Measurements from ENCODE around the gene RBM45. TPM values are rescaled to one million over a fixed set of nuclear protein-coding genes. Genes with fewer than 3 reads are reported as not detected.
"Not testable (repeated sequence)": the region's sequence is repeated elsewhere in the genome, so short reads cannot be mapped to it uniquely, and the experiment has no call there.

RBM45 gene
- total RNA-seq, 1 donor from 2014 or later = 27.4 TPM

DNA sequence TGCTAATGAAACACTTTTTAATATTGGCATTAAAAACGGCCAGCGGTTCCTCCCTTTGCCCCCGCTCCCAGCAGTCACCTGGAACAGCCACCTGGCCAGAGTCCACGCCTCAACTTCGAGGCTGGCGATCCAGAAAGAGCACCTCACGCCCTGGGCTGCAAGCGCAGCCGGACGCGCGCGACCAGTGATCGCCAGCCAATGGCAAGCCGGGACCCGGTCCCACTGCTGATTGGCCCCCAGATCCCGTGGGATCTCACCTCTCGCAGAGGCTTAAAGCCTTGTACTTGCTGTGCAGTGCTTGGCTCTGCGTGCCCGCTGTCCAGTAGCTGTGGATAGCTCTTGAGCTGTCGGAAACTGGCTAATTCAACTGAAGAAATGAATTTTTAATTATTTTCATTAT lies 4.1 kb upstream of the RBM45 start:
- DNase-seq = no peak

DNA sequence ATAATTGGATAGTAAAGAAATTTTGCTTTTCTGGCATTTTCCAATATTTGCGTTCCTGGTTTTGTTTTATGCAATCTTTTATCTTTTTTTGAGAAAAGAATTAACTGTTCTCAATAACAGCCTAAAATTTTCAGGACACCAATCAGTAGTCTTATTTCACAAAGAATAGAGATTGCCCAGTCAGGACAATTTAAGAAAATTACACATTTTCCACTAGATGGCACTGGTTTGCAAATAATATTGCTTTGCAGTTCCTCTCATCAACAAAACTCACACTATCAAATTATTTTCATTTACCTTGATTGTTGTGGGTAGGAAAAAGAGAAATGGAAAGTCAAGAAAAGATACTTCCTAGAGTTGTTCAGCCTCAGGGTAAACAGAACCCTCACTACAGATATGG lies 2.4 kb upstream of the RBM45 start:
- DNase-seq = peak; percentile 65

DNA sequence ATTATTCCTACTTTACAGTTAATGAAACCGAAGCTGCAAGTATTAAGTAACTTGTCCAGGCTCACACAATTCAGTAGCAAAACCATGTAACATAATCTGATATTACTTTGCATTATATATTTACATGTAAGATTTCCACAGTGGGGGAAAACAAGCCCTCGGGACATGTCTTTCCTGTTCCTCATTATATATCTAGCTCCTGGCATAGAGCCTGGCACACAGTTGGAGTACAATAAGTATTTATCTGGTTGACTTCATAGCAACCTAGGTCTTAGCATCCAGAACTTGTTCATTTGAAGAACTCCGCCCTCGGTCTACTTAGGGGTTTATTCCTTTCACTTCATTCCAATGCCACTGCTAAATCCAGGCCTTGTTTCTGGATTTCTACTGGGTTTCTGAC lies 1.6 kb upstream of the RBM45 start:
- no peak for DNase-seq

DNA sequence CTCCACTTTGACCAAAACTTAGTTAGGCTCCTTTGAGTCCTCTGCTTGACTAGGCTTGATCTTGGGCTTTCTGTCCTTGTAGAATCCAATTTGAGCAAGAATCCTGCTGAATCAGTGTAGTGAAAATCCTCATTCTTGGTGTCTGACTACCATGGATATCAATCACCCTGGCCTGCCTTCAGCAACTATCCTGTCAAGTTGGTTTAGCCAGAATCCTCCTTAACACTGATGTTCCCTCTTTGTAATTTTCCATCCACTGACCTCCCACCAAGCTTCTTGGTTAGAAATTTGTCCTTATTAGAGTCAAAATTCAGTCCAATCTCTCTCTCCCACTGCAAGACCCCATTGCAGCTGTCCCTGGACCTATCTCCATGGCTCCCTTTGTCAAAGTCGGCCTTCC lies 494 bp upstream of the RBM45 start:
- DNase-seq = no peak

DNA sequence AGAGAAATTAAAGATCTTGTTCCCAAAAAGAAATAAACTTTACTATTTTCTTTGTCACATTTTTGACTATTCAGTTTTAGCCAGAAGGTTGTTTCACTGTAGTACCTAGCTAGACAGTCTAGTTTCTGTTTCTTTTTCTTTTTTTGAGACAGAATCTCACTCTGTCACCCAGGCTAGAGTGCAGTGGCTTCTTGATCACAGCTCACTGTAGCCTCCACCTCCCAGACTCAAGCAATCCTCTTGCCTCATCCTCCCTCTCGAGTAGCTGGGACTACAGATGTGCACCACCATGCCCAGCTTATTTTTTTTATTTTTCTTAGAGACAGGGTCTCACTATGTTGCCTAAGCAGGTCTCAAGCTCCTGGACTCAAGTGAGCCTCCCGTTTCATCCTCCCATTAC lies 2.2 kb downstream of the RBM45 start:
- DNase-seq = no peak

DNA sequence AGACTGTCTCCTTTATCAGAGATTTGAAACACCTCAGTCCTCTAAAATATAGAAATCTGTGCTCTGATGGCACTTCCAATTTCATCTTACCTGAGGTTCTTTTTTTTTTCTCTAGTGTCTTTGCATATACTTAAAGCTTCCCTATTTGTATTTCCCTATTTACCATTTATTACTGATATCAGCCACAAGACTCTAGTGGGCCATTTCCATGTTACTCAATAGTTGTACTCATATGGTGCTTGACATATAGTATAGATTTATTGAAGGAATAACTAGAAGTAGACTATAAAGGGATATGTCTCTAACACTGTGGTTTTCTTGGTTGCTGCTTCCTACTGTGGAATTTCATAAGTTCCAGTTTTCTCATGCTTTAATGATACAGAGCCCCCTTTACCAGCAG lies 3.0 kb downstream of the RBM45 start:
- no peak for DNase-seq

DNA sequence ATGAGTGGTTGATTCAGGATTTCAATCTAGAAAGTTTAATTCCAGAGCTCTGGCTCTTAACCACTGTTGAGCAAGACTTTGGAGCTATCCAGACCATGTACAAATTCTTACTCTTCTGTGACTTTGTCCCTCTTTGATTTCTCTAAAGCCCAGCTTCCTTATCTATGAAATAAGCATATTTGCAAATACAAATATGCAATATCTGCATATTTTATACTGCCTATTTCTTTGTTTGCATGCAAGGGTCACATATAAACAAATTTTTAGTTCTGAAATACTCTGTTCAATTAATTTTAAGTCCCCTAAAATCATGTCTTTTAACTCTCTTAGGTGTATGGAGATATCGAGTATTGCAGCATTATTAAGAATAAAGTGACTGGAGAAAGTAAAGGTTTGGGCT lies 5.5 kb downstream of the RBM45 start:
- no peak for DNase-seq

DNA sequence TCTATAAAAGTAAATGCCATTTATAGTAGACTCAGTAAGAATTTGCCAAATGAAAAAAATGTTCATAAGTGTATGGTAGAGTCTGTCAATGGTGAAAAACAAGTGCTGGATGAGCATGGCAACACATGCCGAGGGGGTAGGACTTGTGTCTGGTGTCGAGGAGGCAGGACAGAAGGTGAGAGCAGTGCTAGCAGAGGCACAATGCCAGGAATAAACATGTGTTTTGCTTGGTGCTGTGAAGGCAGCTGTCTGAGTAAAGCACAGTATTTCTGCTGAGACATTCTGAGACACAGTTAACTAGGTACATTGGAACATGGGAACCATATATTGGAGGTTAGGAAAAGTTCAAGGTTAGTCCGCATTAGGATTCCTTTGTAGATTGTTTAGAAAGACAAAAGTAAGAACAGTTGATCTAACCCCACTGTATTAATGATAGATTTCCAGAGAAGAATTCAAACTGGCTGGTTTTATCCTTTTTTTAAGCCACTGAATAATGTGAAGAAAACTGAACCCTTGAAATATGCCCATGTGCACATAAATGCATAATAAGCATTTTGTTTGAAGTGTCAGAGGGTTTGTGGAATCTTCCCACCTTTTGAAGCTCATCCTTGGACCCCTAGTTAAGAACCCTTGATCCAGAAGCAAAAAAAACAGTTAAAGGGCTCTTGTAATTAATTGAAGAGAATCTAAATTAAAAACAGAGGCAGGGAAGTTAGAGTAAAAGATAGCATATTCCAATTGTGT lies 7.1 kb downstream of the RBM45 start:
- no peak for DNase-seq

DNA sequence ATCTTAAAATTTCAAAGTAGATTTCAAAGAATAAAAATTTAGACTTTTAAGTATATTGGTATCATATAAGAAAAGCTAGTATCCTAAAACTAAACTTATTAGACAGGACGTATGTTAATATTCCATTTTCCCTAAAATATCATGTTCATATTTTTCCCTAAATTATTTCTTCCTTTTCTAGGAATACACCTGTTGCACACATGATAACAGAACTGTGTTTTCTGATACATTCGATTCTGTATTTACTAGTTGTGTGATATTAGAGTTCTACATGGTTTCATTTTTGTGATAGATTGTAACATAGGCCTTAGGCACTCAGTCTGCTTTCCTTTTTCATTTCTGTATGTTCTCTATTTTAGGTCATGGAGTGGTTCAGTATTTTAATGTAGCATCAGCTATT lies 10.9 kb downstream of the RBM45 start:
- no peak for DNase-seq

DNA sequence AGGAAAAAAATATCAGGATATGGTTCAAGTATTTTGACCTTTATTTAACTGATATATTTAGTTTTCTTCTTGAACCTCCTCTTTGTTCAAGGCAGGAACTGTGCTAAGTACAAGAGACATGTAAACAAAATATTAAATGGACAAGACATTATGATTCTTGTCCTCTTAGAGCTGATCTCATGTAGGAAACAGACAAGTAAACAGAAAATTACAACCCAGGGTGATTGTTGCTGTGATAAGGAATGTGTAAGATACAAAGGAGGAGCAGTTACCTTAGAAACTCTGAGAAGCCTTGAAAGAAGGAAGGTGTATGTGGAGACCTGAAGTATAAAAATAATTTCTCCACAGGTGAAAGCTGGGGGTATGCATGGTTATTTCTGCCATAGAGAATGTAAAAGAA lies 12.9 kb downstream of the RBM45 start:
- no peak for DNase-seq

DNA sequence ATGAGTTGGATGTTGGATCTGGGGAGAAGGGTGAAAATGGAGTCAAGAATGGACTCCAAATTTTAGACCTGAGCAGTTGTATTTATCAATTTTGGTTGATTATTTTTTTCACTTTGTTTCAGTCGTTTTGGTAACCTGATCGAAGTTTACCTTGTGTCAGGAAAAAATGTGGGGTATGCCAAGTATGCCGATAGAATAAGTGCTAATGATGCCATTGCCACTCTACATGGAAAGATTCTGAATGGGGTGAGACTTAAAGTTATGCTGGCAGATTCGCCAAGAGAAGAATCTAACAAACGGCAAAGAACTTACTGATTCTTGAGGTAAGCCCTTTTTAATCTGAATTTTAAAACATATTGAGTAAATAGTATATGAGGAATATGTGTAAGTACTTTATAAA lies 13.6 kb downstream of the RBM45 start:
- DNase-seq = no peak

DNA sequence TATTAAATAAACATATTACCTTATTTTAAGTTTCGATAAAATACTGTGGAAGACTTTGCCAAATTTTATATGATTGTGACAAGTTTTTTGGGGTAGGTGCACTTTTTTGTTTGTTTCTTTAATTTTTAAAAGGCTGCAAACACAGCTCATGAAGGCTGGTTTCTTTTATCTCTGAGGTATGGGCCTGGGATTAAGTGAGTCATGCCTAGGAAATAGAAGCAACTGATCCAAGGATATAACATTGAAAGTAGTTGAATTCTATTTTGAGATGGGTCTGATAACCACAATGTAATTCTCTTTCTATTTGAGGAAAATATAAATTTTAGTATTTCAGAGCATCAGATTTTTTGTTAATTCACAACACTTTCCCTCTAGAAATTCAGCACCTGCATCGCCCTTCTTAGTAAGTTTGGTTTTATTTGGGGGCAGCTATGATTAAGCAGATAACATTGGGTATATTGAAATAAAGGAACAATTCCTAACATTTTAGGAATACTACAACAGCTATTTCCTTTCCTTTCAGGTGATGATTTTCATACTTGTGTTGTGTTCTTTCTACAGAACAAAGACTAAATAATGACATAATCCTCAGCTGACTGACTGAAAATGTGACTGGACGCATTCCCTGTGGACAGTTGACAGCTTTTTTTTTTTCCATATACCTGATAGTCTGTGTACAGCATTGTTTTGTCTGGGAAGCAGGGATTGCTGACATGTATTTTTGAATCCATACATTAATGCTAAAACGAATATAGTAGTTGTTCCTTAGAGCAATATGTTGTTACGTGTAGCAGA lies 16.8 kb downstream of the RBM45 start:
- peak; percentile 13 for DNase-seq

DNA sequence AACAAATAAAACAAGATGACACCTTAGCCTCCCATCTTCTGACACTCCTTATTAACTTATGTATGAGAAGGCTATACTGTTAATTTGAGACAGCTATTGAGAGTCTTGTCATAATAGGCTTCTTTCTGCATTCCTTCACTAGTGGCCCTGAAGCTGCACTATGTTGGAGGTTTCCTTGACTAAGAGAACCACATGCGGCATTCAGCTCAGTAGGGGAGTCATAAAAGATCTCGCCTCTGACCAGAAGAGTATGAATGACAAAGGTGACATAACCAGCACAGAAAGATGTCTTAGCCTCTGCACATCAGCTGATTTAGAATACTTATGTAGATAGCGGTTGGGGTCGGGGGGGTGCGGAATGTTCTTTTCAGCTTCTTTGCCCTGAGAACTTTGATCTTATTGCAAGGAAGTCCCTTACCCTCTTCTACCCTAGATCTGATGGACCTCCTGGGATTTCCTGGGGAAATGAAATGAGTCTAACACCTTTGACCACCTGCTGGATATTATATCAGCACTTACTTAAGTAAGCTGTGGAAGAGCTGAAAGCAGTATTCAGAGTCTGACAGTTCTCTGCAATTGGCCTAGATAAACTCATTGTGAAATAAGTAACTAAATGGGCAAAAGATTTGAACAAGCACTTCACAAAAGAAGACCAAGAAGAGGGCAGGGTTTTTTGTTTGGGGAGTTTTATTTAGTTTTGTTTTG lies 24.2 kb downstream of the RBM45 start:
- no peak for DNase-seq

DNA sequence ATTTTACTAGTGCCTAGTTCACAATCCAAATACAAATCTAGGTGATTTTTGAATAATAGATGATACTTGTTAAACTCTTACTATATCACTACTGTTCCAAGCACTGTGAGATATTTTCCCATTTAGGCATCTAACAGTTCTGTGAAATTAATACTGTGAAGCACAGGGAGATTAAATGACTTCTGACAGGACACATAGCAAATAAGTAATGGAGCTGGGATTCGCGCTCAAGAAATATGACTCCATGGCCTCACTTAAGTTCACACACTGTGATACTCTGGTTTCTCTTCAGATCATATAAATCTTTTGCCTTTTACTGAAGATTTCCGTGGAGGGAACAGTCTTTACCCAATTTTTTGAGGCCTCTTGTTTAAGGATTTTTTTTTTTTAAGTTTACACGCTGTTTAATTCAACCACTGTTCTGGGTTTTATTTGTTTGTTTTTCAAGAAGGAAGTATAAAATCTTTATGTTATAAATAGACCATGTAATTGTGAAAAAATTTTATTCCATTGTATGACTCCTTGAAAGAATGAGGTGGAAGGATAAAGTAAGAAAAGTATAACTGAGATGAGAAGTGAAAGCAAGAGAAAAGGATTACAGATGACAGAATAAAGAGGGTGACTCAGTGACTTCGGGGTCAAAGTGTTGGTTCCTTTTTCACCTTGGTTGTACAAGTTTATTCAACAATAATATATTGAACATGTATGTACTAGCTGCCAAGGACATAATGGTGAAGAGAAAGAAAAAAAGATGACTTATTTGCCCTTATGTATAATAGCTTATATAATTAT lies 30.2 kb downstream of the RBM45 start:
- DNase-seq = no peak

DNA sequence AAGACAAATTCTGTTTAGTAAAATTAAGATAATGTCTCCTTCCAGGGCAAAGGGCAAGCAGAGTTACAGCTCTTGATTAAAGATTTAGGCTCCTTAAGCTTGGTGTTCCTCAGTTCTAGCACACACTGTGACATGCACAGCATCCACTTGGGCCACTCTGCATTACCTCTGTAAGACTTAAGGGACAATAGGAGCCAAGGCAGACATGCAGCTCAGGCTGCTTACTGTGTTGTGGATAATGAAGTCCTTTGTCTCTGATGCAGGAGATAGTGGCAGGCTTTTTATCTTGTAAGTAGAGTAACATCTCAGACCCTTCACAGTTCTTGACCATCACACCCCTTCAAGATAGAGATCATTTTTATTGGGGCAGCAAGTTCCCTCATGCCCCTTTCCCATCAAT lies 31.2 kb downstream of the RBM45 start:
- DNase-seq = no peak

DNA sequence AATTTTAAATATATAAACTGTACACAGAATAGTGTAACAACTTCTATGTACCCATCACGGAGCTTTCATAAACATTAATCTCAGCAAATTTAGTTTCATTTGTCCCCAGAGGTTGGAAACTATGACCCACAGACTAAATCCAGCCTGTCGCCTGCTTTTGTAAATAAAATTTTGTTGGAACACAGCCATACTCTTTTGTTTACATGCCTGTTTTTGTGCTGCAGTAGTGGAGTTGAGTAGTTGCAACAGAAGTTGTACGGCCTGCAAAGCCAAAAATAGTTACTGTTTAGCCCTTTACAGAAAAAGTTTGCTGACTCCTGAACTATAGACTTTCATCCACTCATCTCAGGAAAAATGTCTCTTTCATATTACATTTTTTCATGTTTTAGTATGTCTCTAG lies 39.8 kb downstream of the RBM45 start:
- no peak for DNase-seq

DNA sequence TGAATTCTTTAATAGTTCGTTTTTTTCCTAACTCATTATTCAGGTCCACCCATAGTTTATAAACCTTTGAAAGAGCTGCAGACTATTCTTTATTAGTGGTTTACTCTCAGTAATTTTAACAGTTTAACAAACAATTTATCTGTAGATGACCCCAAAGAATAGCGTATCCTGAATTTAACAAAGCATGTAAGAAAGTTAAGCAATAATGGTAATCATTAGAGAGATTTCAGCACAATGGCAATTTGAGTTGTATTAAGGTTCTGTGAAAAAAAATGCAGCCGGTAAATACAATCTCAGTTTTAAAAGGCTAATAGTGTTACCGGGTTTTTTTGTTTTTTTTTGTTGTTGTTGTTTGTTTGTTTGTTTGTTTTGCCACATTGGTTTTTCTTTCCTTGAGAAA lies 40.3 kb downstream of the RBM45 start:
- DNase-seq = no peak

DNA sequence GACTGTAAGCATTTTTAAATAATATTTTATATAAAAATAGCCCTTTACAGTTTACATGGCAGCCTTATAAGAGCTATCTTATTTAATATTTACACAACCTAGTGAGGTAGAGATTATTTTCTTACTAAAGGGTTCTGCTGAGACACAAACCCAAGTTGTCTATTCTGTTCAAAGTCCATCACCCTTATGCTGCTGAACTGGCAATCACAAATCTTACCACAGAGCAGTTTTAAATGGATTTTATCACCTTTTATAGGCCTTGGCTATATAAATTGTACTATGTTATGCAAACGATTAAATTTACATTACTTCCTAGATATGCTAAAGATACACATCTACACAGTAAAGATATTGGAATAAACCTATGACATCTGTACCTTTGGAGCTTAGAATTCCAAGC lies 40.7 kb downstream of the RBM45 start:
- DNase-seq = no peak

DNA sequence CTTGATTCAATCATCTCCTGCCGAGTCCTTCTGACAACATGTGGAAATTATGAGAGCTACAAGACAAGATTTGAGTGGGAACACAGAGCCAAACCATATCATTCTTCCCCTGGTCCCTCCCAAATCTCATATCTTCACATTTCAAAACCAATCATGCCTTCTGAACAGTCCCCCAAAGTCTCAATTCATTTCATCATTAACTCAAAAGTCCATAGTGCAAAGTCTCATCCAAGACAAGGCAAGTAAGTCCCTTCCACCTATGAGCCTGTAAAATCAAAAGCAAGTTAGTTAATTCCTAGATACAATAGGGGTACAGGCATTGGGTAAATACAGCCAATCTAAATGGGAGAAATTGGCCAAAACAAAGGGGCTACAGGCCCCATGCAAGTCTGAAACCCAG lies 41.6 kb downstream of the RBM45 start:
- not testable (repeated sequence) for DNase-seq

DNA sequence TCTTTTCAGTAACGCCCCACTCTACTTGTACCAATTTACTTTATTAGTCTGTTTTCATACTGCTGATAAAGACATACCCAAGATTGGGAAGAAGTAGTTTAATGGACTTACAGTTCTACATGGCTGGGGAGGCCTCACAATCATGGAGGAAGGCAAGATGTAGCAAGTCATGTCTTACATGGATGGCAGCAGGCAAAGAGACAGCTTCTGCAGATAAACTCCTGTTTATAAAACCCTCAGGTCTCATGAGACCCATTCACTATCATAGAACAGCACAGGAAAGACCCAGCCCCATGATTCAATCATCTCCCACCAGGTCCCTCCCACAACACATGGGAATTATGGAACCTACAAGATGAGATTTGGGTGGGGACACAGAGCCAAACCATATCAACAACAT lies 43.3 kb downstream of the RBM45 start:
- DNase-seq = no peak

DNA sequence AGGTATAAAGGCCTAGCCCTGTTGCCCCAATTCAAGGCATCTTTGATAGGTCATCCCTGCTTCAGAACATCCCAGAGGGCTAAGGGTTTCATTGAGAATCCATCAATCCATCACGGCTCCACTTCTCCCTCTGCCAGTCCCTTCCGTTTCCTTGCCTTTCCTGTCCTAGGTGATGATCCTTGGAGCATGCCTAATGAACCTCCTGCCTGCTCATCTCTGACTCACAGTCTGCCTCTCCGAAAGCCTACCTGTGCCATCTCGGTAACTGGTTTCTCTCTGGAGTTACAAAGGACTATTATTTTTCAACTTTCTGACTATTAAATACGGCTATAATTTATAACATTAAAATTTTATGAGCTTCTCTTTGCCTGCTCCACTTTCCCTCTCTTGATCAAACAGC lies 45.3 kb downstream of the RBM45 start:
- DNase-seq = no peak

DNA sequence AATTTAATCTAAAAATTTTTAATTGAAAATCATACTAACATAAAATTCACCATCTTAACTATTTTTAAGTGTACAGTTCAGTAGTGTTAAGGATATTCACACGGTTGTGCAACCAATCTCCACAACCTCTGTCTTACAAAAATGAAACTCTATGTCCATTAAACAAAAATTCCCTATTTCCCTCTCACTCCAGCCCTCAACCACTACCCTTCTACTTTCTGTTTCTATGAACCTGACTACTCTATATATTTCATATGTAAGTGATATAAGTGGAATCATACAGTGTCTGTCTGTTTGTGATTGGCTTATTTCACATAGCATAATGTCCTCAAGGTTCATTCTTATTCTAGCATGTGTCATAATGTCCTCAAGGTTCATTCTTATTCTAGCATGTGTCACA lies 47.7 kb downstream of the RBM45 start:
- no peak for DNase-seq

DNA sequence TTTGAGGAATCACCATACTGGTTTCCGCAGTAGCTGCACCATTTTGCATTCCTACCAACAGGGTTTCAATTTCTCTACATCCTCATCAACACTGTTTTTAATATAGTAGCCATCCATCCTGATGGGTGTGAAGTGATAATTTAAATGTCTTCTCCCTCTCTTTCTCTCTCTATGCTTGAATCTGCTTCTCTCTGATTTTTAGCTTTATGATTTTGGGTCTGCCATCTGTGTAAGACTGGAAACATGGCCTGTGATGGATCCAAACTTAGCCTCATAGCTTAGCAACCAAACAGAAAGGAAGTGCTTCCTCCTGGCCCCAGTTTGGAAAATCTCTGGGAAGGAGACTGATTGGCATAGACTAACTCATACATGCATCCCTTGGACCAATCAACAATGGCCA lies 48.4 kb downstream of the RBM45 start:
- DNase-seq = no peak
